ENCODE data around the gene BSCL2. TPM values are rescaled to one million over a fixed set of nuclear protein-coding genes. Genes with fewer than 3 reads are reported as not detected.
"Not testable (repeated sequence)": the region's sequence is repeated elsewhere in the genome, so short reads cannot be mapped to it uniquely, and the experiment has no call there.

Gene BSCL2
- total RNA-seq, 1 donor from 2014 or later: 96.6 TPM

DNA sequence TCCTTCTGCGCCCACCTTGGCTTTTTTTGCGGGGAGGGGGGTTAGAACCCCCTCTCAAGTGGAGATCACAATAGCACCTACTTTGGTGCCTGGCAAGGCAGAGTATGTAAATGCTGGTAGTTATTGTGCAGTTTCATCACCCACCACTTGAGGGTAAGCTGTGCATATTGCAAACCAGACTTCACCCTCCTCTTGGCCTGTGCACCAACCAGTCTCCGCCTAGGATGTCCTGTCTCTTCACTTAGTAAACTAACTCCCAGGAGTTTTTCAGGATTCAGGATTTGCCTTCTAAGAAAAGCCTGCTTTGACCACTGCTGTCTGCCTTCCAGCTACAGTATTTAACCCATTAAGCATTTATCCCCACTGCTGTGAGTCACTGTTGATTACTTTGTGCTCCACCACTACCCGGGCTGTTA lies 26.4 kb downstream of the BSCL2 start:
- peak; percentile 67 for TF ChIP-seq CTCF (conservative IDR thresholded peaks at IDR 0.05; ENCODE audit: low read depth, low read length)
- no peak overlapping the region for H3K4me3 ChIP-seq (ENCODE audit: low read depth, low read length)
- peak; percentile 31 for DNase-seq (ENCODE audit: low read depth)

- no peak for TF ChIP-seq CTCF (conservative IDR thresholded peaks at IDR 0.05; ENCODE audit: low read depth, low read length)
- H3K4me3 ChIP-seq (ENCODE audit: low read depth, low read length): peak within 1 kb of the TSS; percentile 99
- DNase-seq (ENCODE audit: low read depth): no peak
These were observed 28.2 kb downstream of the BSCL2 start, which contains the start of gene UBXN1 for GRCh38 chr11:62678770-62679696. TSS of gene UBXN1 (minus strand) at chr11:62679073. CDS start at chr11:62678923, 150 bp downstream.

GRCh38 chr11:62678433-62678769 lies 28.8 kb downstream of the BSCL2 start:
- TF ChIP-seq CTCF (conservative IDR thresholded peaks at IDR 0.05; ENCODE audit: low read depth, low read length): no peak
- H3K4me3 ChIP-seq (ENCODE audit: low read depth, low read length): peak overlapping the region; percentile 99
- DNase-seq (ENCODE audit: low read depth): no peak

DNA sequence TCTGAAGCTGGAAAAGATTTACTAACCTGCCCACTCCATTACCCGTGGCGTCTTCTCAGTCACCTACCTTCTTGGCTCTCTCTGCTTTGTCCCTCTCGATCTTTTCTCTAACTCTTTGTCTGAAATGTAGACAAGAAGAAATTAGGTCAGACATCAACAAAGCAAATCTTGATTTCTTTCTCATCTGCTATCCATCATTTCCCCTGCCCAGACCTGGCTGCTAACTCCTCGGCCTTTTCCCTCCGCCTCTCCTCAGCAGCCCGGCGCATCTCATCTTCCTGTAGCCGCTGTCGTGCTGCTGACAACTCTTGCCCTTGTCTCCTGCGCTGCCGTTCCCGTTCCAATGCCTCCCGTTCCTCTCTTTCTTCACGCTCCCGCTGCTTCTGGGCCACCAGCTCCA lies 29.5 kb downstream of the BSCL2 start:
- peak overlapping the region; percentile 99 for H3K4me3 ChIP-seq (ENCODE audit: low read depth, low read length)
- TF ChIP-seq CTCF (conservative IDR thresholded peaks at IDR 0.05; ENCODE audit: low read depth, low read length): no peak
- DNase-seq (ENCODE audit: low read depth): no peak

DNA sequence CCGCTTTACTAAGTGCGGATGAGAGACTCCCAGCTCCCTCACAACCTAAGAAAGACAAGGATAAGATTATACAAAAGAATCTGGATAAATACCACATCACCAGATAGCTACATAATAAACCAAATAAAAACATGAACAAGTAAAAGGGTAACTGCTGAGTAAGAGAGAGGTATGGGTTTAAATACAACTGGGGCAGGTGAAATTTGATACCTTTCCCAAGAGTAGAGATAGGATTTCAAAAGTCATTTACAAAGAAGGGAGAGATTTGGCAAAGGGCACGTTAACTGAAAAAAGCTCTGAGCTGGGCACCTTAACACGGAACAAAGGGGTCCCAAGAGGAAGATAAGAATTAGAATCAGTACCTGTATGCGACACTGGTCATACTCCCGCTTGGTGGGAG lies 30.1 kb downstream of the BSCL2 start:
- no peak for TF ChIP-seq CTCF (conservative IDR thresholded peaks at IDR 0.05; ENCODE audit: low read depth, low read length)
- DNase-seq (ENCODE audit: low read depth): no peak
- H3K4me3 ChIP-seq (ENCODE audit: low read depth, low read length): no peak overlapping the region

DNA sequence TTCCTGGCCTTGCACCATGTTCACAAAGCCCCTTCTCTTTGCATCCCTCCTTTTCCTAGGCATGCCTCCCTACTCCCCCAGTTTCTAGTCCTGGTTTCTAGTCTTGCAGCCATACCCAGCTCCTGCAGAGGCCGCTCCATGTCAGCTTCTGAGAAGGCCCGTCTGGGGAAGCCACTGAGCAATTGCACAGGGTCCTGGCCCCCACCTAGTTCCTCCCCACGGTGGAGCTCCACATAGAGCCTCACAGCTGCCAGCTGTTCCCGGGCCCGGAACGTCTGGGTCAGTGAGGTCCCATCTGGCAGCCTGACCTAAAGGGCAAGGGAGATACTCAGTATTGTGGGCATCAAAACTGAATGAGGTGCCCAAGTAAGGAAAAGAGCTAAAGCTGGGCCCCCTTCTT lies 30.5 kb downstream of the BSCL2 start:
- H3K4me3 ChIP-seq (ENCODE audit: low read depth, low read length): no peak overlapping the region
- DNase-seq (ENCODE audit: low read depth): no peak
- TF ChIP-seq CTCF (conservative IDR thresholded peaks at IDR 0.05; ENCODE audit: low read depth, low read length): peak; percentile 21

DNA sequence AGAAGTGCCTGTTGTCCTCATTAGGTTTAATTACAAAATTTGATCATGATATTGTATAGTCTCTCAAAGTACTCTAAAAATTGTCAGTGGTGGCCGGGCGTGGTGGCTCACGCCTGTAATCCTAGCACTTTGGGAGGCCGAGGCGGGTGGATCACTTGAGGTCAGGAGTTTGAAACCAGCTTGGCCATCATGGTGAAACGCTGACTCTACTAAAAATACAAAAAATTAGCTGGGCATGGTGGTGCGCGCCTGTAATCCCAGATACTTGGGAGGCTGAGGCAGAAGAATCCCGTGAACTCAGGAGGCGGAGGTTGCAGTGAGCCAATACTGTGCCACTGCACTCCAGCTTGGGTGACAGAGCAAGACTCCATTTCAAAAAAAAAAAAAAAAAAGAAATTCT lies 31.8 kb downstream of the BSCL2 start:
- DNase-seq (ENCODE audit: low read depth); H3K4me3 ChIP-seq (ENCODE audit: low read depth, low read length): not testable (repeated sequence)
